CD4-positive, alpha-beta T cell treated with Interleukin-12 subunit alpha and Interleukin-12 subunit beta, for 1 hour (primary cell): Measurements from ENCODE around the gene PDLIM1.

Source experiments
- DNase-seq: peaks from one replicate; pipeline ENCODE4 v3.0.0-alpha.2; 2020

Gene PDLIM1

DNA sequence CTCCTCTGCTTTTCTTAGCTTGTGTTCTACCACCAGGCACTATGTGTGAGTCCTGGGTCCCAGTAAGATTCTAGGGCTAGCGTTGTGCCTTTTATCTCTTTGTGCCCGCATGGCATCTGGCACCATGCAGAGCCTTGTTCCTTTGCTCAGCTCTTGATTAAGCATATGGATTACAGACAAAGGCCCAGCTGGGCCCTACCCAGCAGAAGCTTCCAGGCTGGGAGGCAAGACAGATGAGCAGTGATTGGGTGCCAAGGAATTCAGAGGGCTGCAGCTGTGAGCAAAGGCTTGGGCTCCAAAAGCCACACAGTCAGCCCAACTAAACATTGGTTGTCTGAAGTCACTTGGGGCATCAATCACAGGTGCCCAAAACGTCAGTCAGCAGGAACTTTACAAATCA is 94.8 kb downstream of the PDLIM1 start:
- DNase-seq = no peak

GRCh38 chr10:95193944-95194343 is 96.9 kb downstream of the PDLIM1 start, which contains the start of gene ACSM6:
Gene ACSM6, plus strand, starts transcription at chr10:95194238. Its CDS starts 248 bp downstream, at chr10:95194486.
- no peak for DNase-seq

DNA sequence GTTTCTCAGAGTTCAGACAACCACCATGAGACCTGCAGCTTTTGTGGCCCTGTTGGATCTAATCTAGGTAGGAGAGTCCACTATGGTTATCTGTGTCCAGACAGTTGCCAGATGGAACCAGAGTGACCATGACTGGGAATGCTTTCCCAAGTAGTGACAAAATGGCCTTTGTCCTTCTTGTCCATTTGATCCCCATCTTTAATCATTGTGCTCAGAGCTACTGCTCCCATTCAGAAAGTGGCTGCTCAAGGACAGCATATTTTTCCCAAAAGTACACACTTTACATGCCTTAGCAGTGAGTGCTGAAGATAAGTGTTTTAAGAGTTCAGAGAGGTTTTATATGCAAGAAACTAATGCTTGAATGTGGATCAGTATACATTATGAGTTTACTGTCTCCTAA is 102.2 kb downstream of the PDLIM1 start:
- DNase-seq = no peak

- no peak for DNase-seq
These were observed 103.2 kb downstream of the PDLIM1 start for GRCh38 chr10:95187617-95188016.
